GM21825 (cell line): ENCODE data around the gene KIAA0930.
"Not testable (repeated sequence)": the region's sequence is repeated elsewhere in the genome, so short reads cannot be mapped to it uniquely, and the experiment has no call there.

Source experiments
- ATAC-seq: cut with Tn5 transposase; IDR thresholded peaks from one replicate; pipeline ENCODE4 v1.9.1; 2021; ENCODE audit warnings: mild to moderate bottlenecking, moderate library complexity; ENCODE audit not compliant: unreplicated experiment

KIAA0930 gene

DNA sequence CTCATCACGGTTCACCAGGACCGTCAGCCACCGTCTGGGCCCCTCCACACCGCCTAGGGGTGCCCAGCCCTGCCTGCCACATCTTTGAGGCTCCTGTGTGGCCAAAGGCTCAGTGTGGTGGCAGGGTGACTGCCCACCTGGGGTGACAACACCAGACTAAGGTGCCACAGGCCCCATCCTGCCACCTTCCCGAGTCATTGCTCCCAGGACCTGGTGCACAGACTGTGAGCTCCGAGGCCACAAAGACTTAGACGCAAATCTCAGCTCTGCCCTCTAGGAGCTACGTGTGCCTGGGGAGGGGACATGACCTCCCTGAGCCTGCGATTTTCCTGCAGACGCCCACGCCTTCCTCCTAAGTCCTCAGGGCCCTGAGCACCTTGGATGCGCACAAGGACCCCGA is 36.5 kb downstream of the KIAA0930 start:
- ATAC-seq, result no peak

DNA sequence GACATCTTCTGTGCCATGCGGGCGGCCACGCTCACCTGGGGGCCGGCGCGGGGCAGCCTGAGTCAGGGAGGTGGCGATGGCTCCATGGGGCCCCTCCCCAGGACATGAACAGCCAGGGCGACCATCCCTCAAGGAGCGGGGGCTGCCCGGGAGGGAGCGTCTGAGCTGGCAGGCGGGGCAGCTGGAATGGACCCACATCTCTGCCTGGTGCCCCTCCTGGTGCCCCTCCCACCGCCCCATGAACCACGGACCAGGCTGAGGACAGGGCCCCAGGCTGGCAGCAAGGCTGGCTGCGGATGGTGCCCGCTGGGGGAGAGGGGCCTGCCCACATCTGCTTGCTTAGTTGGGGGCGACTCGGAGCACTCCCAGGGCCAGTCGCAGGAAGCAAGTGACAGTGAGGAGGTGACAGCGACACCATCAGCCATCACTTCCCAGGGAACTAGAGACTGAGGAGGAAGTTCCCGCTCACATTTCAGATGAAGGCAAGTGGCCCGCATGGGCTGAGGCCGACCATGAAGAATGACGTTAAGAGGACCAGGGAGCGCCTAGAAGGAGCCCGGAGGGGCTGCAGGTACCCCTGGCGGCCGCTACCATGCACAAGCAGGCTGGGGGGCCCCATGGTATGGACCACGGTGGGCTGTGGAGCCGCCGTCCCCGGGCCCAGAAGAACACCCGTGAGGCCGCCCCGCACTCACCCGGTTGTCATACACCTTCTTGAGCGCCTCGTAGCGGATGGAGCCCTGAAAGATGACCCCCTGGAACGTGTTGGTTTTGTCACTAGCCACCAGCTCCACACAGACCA is 37.3 kb downstream of the KIAA0930 start:
- no peak for ATAC-seq

DNA sequence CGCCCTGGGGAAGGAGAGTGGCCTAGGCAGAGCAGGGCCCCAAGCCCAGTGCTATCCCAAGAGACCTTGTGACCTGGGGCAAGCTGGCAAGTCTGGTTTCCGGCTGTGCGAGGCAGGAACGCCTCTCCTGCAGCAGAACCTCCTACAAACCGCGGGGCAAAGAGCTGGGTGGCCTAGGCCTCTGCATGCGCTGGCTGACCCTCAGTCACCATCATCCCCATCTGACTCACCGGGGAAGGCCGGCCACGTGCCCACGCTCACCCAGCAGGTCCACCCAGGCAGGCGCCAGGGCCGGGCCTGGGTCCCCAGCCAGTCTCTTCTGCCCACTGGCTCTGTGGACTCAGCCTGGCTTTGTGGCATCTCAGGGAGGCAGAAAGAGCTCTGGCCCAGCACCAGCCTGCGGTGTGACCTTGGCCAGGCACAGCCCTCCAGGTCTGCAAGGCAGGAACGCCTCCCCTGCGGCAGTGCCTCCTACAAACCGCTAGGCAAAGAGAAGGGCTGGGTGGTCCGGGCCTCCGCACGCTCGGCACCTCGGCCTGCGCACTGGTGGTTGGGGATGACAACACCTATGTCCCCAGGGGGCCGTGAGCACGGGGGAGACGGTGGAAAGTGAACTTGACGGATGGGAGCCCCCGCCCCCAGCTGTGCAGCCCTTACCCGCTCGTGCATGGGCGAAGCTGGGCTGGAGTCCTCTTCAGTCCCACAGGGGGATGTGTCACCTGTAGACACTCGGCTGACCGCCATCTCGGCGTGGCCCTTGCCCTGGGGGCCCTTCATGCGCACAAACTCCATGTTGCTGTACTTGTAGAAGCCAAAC is 38.2 kb downstream of the KIAA0930 start:
- no peak for ATAC-seq

DNA sequence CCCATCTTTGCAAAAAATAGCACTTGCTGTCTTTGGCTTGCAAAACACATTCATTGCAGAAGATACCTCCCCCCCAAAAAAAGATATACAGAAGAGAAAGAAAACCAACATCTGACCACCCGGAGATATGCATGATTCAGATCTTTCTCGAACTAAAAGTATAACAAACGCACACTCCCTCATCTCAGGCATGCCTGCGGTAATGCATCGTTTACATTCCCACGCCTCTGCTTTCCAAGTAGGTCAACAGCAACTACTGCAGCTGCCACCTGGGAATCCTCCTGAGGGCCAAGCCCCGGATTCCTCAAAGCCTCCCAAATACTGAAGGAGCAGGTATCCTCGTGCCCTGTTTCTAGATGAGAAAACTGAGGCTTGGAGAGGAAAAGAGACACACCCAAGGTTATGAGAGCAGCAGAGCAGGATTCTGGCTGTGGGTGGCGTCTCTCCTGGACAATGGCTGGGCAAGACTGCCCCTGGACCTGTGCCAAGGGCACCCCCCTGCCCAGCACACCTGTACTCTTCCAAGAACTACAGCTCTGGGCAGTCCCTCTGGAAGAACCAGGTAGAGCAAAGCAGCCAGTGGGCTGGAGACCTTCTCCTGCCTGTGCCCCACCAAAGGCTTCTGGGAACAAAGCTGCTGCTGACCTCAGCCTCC is 38.9 kb downstream of the KIAA0930 start:
- no peak for ATAC-seq

DNA sequence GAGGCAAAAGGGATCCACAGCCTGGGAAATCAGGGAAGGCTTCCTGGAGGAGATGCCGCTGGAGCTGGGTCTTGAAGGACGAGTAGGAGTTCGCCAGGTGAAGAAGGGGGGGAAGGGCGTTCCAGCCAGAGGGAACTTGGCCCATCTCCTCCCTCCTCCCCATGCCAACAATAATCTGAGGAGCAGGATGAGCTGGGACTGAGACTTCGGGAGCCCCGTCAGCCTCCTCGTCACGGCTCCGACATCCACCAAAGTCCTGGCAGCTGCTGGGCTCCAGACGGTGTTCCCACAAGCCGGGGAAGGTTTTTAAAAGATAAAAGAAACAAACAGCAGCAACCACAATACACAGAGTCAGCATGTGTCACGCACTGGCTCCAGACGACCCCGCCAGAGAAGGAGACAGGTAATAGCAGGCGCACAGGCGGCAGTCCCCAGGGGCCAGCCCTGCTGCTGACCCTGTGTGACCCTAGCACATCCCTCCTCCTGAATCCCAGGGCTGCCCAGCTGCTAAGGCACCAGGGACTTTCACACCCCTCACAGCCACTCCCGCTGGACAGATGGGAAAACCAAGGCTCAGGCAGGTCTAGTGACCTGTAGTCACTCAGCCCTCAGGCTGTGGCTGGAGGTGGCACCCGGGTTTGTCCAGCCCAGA is 39.7 kb downstream of the KIAA0930 start:
- no peak for ATAC-seq

DNA sequence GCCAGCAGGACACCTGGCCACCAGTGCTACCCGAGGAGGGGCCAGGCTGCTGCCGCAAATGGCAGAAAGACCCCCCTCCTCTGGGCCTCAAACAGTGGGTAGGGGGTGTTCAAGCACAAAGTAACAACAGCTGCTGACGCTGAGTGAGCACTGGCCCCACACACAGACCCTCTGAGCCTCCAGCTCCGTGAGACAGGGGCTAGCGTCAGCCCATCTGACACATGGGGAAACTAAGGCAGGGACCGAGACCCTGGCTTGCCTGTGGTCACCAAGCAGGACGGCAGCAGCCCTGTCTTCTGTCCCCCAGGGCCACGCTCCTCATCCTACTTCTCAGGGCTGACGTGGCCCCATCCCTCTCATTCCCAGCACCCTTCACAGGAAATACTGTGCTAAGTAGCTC is 40.5 kb downstream of the KIAA0930 start:
- no peak for ATAC-seq

DNA sequence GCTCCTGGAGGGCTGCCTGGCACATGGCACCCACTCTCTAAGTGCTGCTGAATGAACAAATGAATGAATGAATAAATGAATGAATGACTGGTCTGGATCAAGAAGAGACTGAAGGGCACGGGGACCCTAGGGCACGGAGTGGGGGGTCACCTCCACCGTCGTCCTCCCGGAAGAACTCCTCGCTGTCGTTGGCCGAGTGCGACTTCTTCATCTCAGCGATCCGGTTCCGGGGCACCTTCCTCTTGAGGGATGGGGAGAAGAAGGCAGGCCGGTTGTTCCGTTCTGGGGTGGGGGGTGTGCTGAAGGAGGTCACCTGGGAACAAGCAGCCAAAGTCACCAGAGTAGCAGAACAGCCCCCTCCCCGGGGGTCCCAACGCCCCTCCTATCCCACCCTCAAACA is 41.0 kb downstream of the KIAA0930 start:
- no peak for ATAC-seq

DNA sequence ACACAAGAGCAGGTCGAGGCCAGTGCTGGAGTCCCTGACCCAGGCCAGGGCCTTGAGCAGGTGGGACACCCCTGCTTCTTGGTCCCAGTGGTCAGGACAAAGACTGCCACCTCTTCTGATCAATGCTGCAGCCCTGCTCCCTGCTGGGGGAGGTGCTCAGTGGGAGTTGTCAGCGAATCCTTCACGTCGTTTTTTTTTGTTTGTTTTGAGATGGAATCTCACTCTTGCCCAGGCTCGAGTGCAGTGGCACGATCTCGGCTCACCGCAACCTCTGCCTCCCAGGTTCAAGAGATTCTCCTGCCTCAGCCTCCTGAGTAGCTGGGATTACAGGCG is 42.3 kb downstream of the KIAA0930 start:
- no peak for ATAC-seq

DNA sequence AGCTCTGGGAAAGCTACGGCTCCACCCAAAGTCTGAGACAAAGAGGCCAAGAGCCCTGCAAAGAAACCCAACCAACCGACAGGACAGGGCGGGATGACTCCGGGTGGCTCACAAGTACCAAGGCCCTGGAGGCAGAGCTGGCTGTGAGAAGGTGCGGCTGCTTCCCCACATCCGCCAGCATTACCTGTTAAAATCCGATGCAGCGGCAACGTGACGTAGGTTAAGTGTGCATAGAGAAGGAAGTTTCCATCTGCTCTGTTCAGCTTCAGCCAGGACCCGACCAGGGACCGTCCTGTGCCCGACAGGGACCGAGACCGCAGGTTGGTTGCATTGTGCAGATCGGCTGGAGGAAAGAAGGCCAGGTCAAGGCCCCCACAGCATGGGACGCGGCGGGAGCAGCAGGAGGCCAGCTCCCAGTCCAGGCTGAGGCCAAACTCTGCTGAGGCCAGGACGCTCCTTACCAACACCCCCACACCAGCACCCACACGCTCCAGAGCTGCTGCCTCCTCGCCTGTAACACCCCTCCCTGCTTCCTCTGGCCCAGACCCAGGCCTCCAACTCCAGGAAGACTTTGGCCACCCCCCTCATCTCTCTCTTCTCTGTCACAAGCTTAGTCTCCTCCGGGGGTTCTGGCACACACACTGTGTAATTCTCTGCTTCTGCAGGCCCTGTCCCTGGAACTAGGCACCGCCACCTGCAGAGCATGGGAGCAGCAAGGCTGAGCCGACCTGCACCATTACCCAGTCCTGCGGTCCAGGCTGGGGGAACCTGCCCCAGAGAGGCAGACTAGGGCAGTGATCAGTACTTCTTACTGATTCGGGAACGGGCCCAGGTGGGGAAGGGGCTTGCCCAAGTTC is 42.9 kb downstream of the KIAA0930 start:
- no peak for ATAC-seq

DNA sequence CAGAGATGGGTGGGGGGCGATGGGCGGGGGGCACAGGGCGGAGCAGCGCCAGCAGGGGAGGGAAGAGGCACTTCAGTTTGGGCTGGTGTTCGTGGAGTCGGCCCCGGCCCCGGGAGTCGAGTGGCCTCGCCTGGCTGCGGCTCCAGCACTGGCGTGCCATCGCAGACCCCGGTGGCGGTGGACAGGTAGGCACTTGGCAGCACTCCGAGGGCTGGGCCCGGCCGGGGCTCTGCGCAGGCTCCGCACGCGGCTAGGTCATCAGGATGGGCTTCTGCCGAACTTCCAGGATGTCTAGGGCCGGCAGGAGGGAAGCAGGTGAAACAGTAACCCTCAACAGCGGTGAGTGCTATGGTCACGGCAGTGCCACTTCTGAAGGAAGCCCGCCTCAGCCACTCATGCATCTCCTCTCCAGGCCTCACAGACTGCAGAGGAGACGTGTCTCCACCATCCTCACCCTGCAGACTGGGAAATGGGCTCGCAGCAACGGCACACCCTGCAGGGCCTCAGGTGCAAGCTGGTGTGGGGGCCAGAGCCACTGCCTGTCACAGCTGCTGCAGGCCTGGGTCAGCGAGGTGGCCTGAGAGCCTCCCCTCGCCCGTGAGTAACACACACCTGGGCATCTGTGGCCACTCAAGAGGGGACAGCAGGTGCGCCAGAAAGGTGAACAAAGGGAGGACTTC is 43.6 kb downstream of the KIAA0930 start:
- no peak for ATAC-seq

DNA sequence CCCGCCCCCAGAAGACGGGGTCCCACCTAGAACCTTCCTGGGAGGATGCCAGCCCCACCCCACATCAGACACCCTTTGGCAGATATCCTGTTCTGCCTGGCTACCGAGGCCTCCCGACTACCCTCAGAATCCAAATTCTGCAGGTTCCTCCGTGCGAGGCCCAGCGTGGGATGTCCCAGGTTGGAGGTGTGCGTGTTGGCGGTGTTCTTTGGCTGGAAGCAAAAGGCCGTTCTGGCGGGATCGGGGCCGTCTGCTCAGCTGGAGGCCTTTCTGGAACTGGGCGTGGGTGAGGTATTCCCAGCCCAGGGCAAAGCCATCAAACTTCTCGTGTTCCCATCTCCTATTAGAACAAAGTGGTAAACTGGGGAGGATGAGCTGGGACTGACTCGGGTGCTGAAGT is 44.4 kb downstream of the KIAA0930 start:
- no peak for ATAC-seq

DNA sequence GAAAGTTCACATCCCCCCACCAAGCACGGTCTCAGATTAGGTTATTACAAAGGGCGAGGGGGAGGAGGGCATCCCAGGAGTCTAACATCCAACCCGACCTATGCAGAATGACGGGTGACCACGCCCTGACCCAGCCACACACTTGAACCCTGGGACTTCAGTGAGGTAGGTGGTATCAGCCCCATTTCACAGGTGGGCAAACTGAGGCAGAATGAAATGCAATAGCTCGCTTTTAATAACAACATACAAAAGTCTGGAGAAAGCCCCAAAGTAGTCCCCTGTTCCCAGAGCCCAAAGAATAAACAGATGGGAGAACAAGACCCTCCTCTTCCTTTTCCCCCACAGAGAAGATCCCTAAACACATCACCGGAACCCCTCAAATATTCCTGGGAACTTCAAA is 45.1 kb downstream of the KIAA0930 start:
- no peak for ATAC-seq

DNA sequence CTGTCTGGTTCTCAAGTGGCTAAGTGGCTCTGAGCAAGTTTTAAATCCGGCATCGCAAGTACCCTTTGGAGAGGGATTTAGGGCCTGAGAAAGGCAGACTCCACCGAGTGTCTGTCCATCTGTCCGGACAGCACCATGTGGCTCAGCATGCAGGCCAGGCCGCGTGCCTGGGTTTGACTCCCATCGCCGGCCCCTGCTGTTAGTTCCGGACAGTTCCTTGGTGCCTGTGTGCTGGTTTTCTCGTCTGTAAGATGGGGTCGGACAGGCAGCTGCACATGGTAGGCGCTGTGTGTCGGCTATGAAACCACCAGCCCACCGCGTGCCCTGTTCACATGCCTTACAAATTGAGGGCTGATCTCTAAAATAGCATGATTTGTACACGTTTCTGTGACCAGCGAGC is 46.0 kb downstream of the KIAA0930 start:
- no peak for ATAC-seq

DNA sequence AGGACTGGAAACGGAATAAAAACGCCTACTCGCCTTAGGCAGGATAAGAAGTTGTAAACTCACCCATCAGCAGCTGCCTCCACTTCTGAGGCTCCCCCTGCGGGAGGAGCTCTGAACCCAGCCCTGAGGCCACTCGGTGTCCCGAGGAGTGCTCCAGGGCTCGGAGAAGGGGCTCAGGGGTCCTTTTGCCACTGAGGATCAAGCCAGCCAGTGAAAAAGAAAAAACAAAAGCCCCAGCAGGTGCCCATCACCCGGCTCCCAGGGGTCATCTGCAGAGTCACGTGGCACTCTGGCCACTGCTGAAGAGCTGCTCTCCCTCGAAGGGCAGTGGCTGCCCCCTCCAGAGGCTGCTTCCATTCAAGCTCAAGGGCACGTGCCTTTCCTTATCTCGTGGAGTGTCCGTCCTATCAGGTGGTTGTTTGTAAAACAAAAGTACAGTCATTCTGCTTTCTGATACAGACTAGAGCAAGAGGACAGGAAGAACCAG is 48.0 kb downstream of the KIAA0930 start:
- ATAC-seq, result no peak

DNA sequence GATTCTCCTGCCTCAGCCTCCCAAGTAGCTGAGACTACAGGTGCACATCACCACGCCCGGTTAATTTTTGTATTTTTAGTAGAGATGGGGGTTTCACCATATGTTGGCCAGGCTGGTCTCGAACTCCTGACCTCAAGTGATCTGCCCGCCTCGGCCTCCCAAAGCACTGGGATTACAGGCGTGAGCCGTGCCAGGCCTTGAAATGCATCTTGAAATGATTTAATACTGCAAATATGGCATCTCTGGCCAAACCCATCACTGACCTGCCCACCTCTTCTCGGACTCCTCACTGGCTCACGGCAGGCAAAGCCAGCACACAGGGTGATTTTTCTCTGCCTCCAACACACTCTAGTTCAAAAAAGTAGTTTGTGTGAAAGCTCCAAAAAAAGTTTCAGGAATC is 48.9 kb downstream of the KIAA0930 start:
- not testable (repeated sequence) for ATAC-seq

DNA sequence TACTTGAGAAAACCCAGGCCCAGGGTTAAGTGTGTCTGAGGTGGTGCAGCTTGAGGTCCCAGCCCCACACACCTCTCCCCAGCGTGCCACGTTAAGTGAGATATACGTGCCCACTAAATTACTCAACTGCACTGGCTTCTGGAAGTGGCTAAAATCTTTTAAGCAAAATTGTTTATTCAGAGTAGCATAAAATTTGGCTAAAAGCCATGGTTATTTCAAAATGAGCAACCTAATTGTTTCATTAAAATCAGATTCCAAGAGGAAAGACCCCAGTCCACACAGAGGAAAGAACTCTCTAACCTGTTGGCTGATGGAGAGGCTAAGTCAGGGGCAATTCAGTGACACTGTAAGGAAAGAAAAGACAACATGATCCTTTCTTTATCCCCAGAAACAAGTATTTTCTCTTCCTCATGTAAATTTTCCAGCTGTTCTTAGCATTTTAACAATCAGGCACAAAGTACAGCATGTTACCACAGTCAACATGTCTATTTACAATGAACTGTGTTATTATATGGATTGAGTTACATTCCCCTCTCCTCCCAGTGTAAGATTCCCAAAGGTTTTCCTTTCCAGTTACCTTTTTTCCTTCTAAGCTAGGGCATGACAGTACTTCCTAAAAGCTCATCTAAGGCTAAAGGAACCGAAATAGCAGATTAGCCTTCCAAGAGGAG is 50.4 kb downstream of the KIAA0930 start:
- ATAC-seq, result no peak

DNA sequence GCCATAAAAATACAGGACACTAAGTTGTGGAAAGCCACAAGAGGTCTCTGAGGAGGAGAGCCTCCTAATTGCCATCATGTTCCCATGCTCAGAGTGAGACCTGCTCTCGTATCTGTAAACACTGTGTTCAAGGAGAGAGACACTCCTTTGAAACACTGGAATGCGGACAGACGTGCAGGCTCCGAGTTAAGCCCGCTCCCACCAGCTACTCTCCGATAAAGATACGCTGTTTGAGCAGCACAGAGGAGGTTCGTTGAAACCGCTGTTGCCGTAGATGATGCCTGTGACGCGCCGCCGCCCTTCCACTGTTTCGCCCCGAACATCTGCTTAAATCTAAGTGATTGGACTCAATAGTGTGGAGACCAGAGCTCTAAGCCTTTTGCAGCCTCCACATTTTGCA is 51.9 kb downstream of the KIAA0930 start:
- ATAC-seq, result no peak

DNA sequence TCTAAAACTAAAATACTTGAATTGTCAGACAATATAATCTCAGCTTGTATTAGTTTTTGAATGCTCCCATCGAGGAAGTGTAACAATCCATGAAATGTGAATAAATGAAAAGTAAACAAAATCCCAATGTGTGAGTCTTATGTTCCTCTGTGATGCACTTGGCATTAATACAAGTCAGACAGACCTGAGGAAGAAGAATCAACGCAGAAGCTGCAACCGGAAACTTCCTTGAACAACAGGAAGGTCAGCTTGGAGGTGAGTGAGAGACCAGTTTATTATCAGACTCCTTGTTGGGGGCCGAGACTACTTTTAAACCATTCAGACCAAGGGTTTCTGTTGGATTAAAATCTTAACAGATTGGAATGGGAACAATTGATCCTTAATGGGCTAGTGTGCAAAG is 52.8 kb downstream of the KIAA0930 start:
- no peak for ATAC-seq
